NCI-H2171 (cell line): ENCODE measurements around the gene SRSF6.
A peak's percentile ranks its signal among the peaks of the same experiment; 100 is the strongest.
"Not testable (repeated sequence)": the region's sequence is repeated elsewhere in the genome, so short reads cannot be mapped to it uniquely, and the experiment has no call there.

Source experiments
- DNase-seq: peaks from one replicate; lab custom pipeline; 2025; lab: John Stamatoyannopoulos, UW

Gene SRSF6

DNA sequence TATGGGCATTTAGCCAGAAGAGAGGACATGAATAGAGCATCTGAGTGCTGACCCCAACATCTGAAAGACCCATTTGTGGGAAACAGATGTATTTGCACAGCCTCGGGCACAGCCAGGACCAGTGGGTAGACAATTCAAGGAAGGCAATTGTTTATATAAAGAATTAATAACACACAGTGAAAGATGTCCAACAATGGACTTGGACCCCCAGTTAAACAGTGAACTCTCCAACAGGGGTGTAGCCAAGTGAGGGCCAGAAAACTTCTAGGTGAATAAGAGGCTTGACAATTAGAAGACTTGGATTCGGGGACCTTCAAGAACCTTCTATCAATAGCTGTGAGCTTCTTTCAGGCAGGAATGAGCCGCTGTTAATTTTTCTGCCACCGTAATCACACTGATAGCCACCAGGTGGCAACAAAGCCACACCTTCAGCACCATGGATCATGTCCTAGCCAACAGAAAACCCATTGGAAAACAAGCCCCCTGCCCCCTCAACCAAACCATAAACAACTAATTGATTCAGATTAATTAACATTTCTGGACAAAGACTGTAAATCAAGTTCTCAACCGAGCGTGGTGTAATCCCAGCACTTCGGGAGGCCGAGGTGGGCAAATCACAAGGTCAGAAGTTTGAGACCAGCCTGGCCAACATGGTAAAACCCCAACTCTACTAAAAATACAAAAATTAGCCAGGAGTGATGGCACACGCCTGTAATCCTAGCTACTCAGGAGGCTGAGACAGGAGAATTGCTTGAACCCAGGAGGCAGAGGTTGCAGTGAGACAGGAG, 8.8 kb upstream of the SRSF6 start:
- peak; percentile 27 for DNase-seq

DNA sequence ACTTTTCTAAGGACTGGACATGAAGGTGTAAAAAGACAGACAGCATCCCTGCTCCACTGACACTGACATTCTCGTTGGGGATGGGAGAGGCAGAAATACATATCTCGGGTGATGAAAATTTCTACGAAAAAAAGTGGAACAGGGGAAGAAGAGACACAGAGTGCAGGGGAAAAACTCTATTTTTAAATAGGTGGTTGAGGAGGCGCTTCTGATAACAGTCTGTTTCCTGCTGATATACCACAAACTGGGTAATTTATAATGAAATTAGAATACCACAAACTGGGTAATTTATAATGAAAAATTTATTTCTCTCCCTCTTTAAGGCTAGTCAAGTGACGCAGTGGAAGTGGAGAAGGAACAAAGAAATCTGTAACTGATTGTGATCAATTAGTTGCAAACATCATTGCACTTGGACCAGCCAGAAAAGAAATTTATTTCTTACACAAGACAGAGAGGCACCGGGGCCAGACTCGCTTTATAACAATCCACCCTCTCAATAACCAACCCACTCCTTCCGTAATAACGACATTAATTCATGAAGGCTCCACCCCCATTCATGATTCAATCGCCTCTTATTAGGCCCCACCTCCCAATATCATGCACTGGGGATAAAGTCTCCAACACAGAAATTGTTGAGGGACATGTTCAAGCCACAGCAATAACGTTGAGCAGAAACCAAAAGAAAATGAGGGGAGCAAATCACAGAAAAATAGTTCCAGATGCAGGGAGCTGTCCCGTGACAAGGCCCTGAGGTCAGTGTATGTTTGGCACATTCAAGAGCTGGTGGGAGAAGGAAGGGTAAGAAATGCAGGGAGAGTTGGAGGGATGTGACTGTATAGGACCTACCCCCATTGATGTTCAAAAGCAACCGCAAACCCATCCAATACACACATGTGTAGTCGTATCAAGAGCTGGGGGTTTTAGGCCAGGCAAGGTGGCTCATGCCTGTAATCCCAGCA, 6.6 kb upstream of the SRSF6 start:
- DNase-seq, result no peak

DNA sequence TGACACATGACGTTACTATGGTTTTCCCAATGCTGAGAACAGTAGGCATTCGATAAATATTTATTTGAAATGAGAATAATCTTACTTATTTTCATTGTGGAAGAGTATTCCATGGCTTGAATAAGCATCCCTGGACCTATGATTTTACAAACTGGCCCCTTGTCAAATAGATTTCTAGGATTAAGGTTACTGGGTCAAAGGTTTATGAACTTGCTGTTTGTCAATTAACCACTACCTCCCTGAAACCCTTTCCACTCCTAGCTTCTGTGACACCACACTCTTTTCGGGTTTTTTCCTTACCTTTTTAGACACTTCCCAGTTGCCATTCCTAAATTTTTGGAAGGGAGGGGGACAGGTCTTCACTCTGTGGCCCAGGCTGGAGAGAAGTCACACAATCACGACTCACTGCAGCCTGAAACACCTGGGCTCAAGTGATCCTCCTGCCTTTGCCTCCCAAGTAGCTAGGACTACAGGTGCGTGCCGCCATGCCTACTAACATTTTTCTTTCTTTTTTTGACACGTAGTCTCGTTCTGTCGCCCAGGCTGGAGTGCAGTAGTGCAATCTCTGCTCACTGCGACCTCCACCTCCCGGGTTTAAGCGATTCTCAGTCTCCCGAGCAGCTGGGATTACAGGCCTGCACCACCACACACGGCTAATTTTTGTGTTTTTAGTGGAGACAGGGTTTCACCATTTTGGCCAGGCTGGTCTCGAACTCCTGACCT, 5.1 kb upstream of the SRSF6 start:
- DNase-seq, result no peak

DNA sequence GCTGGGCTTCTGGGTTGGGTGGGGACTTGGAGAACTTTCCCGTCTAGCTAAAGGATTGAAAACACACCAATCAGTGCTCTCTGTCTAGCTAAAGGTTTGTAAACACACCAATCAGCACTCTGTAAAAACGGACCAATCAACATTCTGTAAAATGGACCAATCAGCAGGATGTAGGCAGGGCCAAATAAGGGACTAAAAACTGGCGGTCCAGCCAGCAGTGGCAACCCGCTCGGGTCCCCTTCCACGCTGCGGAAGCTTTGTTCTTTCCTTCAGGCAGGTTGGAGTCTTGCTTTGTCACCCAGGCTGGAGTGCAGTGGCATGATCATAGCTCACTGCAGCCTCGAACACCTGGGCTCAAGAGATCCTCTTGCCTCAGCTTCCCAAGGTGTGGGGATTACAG, 1.4 kb upstream of the SRSF6 start:
- DNase-seq, result not testable (repeated sequence)

DNA sequence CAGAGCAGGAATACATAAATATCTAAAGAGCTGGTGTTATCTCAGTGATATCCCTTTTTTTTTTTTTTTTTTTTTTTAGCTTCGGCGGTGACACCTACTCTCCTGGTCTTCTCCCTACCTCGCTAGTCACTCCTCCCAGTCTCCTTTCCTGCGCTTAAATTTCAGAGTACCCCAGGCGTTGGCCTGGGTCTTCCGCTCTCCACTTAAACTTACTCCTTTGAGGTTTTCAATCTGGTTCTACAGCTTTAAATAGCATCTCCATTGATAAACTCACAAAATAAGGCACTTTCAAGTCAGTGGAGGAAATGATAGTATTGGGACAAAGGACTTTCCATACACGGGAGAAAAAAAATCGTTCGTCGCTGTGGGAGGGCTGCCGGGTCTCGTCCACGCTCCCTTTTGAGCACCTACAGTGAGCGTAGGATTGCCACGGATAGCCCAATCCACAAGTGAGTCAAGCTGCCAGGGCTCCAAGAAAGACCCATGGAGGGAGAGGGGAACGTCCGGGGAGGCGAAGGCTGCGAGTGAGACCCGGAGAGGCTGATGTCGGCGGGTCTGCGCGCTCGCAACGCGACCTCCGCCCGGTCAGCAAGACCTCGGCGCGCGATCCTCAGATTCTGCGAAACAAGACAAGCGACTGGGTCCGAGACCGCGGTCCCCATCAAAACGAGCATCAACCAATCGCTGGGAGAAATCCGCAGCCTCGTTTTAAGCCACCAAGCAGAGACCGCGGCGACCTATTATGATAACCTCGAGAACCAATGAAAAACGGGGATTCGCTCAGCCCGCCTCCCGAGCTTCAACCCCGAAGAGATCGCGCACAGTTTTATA, 672 bp upstream of the SRSF6 start:
- DNase-seq, result peak; percentile 94

DNA sequence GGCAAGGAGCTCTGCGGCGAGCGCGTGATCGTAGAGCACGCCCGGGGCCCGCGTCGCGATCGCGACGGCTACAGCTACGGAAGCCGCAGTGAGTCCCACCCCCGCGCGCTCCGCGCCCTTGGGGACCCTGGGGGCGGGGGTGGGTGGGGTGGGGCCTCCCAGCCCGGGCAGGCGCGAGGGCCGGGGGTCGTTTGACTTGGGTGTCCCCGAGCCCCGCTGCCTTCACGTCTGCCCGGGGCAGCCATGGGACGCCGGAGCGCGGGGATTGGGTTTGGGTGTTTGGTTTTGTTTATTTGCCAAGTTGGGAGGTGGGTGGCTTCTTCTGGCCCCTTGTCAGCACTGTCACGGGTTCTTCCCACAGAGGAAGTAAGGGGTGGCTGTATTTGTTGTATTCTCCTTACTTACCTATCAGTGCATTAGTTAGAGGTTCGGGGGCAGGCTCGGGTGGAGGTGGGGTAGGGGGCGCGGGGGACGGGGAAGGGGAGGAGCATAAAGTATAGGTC, 777 bp downstream of the SRSF6 start:
- no peak for DNase-seq

DNA sequence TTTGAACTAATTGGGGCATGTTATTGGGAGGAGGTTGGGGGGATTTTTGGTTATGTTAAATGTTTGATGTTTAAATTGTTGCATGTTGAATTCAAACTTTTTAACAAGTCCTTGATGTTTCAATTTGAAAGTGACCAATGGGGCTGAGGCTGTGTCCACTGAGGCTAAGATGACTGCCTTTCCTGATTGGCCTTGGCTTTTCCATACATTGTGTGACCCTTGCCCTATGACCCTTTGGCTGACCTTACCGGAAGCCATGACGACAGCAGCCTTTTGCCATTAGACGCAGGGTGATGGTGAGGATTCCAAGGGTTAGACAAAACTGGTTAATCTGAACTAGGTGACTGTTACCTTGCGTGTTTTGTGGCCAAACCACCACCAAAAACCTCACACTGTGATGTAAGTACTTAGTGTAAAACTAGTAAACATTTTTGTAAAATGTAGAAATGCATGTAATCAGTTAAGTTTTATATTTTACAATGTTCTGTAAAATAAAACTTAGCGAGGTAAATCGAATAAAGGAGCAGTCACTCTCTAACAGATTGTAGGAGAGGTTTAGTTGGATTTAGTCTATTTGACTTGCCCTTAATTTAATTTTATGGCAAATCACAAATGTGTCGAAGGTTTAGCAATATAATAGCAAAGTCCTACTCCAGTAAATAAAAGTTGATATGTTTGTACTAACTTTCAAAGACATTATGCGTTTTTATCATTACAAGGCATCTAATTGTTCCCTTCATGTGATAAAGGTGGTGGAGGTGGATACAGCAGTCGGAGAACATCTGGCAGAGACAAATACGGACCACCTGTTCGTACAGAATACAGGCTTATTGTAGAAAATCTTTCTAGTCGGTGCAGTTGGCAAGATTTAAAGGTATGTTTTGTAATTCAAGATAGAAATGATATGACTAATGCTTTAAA, 1.6 kb downstream of the SRSF6 start:
- no peak for DNase-seq

DNA sequence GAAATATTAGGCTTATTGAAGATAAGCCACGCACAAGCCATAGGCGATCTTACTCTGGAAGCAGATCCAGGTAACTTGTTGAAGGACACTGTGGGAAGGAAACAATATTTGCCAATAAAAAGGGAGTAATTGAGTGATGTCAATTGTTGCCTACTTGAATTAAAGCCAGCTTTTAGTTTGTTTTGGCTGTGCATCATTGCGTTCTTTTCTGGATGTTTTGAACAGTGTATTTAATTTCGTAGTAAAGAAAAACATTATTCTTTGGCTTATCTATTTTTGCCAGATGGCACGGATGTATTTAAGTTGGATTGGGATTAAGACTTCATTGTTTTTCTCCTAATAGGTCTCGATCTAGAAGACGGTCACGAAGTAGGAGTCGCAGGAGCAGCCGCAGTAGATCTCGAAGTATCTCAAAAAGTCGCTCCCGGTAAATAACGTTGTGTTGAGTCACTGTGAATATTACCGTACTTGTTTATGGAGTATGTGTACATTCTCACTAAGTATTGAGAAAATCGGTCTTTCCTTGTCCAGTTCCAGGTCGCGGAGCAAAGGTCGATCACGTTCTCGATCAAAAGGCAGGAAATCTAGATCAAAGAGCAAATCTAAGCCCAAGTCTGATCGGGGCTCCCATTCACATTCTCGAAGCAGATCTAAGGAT, 2.6 kb downstream of the SRSF6 start:
- no peak for DNase-seq

DNA sequence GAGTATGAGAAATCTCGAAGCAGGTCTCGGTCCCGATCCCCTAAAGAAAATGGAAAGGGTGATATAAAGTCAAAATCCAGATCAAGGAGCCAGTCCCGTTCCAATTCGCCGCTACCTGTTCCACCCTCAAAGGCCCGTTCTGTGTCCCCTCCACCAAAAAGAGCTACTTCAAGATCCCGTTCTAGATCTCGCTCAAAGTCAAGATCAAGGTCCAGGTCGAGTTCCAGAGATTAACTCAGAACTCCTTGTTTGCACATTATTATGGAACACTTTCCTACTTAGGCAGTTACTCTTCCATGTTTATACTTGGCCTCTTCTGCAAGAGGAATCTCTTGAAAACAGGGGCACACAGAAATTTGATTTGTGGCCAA, 3.1 kb downstream of the SRSF6 start:
- no peak for DNase-seq

DNA sequence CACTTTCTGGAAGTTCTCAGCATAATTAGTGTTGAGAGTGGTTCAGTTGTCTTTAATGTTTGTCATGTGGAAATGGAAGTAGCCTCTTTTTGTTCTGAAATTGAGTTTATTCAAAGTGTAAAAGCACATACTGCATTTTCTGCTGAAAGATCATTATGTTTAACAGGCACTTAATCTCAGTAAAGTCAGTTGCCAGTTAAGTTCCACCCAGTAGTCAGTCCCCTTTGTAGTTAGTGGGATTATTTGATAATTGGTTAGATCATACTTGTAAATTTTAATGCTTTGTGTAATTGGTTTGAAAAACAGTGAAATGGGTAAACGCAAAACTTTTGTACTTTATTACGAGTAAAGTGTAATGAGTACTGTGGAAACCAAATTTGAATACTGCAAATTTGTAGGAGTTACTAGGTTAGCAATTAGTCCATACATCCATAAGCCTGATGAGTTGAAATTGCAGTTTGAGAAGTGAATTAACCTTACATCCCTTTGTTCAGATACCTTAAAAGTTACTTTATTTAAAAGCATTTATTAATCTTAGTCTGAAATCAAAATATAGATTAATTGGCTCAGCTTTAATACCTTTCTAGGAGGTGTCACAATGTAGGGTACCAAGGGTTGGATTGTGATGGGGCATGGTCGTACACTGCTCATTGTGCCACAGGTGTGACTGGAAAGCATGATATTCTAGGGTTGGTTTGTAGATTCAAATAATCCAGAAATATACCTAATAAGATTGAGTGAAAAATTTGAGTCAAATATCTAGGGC, 4.4 kb downstream of the SRSF6 start:
- no peak for DNase-seq

DNA sequence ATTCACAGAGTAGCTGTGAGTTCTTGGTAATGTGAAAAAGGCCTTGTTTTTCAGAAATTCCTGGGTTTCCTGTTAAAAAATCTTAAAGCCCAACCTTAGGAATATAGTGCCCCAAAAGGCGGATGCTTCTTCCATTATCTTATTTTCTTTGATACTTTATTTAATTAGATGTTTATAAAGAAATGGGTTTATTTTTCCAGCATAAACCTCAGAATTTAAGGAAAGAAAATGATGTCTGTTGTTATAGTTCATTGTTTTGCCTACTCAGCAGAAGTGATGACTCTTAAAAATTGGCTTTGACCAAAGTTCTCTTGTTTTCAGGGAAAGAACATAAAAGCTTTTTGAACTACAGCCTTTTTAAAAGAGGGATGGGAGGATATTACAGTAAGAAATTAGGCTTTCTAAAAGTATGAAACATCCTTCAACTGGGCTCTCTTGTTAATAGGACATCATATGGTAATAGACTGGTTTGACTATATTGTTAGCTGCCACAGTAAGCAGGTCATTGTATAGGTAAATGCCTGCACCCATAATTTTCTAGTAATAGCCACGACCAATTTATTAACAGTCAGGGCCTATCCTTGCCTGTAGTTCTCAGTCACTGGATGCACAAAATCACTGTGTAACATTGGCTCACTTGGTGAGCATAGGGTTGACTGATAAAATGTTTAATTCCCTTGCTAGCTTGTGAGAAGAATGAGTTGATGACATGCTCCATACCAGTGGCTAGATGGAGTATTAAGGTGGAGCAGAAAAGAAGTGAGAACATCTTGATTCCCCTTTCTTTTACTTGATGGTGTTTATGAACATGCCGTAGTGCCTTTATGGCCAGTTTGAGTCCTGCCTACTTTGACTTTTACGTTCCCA, 5.2 kb downstream of the SRSF6 start:
- no peak for DNase-seq

DNA sequence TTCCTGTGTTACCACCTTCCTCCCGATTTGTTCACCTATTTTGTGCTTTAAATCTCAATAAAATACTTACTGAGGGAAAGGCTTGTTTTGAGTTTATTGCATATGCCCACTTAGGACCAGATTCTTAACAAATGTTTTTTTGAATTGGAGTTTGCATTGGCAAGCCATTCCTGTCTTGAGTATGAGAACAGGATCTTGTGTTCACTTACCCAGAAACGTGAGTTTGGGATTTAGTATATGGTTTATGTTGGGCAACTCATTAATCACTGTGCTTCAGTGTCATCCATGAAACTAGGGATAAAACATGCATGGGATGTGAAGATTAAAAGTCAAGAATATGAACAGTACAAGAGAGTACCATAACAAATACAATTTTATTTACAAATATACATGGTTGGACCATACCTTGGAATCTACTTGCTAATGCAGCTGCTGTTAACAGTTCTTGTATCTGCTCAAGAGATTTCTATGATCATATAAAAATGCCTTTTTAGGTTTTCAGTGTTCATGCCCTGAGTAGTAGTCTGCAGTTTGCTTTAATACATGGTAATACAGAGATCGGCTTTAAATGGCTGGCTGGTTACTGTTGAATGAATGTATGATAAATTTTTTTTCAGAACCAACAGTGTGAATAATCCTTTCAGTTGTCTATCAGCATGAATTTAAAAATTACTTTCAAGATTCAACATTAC, 6.0 kb downstream of the SRSF6 start:
- DNase-seq, result no peak

DNA sequence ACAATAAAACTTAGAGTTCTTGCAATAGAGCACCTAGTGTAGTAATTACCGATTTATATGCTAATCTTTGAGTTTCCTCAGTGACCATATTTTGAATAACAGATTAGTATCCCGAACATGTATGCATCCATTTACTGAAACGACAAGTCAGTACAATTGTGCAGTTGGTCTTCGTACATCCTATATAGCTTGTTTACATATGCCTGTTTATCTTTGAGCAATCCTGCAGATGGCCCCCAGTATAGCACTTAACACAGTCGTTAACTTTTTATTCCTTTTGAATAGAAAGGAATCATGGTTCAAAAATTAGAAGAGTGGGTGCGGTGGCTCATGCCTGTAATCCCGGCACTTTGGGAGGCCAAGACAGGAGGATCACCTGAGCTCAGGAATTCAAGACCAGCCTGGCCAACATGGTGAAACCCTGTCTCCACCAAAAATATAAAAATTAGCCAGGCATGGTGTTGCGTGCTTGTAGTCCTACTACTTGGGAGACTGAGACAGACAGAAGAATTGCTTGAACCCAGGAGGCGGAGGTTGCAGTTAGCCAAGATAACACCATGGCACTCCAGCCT, 6.6 kb downstream of the SRSF6 start:
- no peak for DNase-seq

DNA sequence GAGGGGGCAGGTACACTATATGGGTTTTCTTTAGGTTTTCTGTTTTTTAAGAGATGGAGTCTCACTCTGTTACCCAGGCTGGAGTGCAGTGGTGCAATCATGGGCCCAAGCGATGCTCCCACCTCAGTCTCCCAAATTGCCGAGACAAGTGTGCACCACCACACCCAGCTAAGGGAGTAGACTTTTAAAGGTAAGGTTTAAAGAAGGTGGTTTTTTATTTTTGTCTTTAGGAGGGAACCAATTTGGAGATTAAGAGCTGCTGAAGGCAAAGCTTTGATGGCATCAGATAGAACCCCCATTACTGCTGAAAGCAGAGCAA, 7.9 kb downstream of the SRSF6 start:
- DNase-seq, result no peak

DNA sequence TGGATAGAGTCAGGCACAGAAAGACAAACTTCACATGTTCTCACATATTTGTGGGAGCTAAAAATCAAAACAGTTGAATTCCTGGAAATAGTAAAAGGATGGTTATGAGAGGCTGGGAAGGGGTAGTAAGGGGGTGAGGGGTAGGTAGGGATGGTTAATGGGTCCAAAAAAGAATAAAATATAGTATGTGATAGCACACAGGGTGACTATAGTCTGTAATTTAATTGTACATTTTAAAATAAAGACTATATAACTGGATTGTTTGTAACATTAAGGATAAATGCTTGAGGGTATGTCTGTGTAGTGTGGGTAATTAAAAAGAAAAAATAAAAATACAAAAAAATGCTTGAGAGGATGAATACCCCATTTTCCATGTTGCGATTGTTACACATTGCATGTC, 9.9 kb downstream of the SRSF6 start:
- no peak for DNase-seq

DNA sequence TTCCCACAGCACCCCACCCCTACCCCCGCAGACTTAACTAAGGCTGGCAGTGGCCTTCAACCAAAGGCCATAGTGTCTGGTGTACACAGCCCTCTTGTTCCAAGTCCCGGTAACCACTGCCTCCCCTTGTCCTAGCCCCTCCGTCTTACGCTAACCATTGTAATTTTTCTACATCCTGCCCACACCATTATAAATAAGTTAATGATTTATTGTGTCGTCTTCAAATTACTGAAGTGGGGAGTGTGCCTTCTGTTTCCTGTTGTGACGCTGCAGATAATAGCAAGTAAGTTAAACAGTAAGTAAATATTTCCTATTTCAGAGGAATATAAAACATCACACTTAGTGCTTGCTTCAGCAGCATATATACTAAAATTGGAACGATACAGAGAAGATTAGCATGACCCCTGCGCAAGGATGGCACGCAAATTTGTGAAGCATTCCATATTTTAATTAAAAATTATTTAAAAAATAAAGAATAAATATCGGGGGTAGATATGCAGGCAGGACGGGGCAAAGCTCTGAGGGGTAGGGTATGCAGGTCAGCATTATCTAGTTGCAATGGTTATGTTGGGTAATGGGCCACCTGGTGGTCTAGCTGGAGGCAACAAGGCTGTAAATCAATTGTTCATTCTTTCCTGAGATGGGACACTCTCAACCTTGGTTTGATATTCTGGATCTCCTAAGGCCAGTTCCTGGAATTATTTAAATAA, 15.1 kb downstream of the SRSF6 start:
- DNase-seq, result no peak

DNA sequence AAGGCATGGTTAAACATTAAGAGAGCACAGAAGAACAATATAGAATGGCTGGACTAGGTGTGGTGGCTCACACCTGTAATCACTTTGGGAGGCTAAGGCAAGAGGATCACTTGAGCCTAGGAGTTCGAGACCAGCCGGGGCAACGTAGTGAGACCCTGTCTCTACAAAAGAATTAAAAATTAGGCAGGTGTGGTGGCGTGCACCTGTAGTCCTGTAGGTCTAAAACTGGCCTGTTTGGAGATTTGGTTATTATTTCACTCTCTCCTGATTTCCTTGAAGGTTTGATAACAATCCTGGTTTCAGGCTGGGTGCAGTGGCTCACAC, 15.6 kb downstream of the SRSF6 start:
- DNase-seq, result no peak
